H1 (cell line): Measurements from ENCODE around the gene TRMT10C.

Source experiments
- BRCA1 ChIP-seq: IDR thresholded peaks from 2 replicates; pipeline ENCODE4 v1.6.1; 2012; ENCODE audit warnings: low read depth, low read length, improper control_type of control experiment
- CHD2 ChIP-seq: IDR thresholded peaks from 2 replicates; pipeline ENCODE4 v1.6.1; 2012; ENCODE audit warnings: low read length, improper control_type of control experiment
- CTCF ChIP-seq, 3 experiments: IDR thresholded peaks; 1 replicate in 2 of 3; 2 replicates in 1 of 3; pipeline versions ENCODE4 v1.5.1 to v1.6.1; 2011; ENCODE audit warnings: low read length in 3 of 3, mild to moderate bottlenecking in 3 of 3, inconsistent platforms in 2 of 3, low read depth in 1 of 3, moderate library complexity in 1 of 3; ENCODE audit not compliant: insufficient read depth in 1 of 3; ENCODE audit errors: control extremely low read depth in 1 of 3
- KDM1A ChIP-seq: fragments of 200-600, 300-600 bp; sonication (generic); IDR thresholded peaks from 2 replicates; pipeline ENCODE4 v1.7.1; 2016; ENCODE audit warnings: mild to moderate bottlenecking, low read length, borderline replicate concordance
- POLR2A ChIP-seq, 2 experiments: IDR thresholded peaks; 1 replicate in 1 of 2; 2 replicates in 1 of 2; pipeline ENCODE4 v1.6.1; 2011; ENCODE audit warnings: low read depth in 2 of 2, low read length in 2 of 2, mild to moderate bottlenecking in 2 of 2; ENCODE audit errors: control extremely low read depth in 1 of 2
- SP2 ChIP-seq: IDR thresholded peaks from 2 replicates; pipeline ENCODE4 v1.6.1; 2012; ENCODE audit warnings: mild to moderate bottlenecking, low read length, inconsistent platforms
- SUZ12 ChIP-seq: fragments of 200-600 bp; sonication (generic); IDR thresholded peaks from 2 replicates; pipeline ENCODE4 v1.6.1; 2012; ENCODE audit warnings: mild to moderate bottlenecking, inconsistent platforms, low read length, moderate library complexity, mixed read lengths
- YY1 ChIP-seq: IDR thresholded peaks from 2 replicates; pipeline ENCODE4 v1.6.1; 2011; ENCODE audit warnings: low read depth, mild to moderate bottlenecking, low read length

DNA sequence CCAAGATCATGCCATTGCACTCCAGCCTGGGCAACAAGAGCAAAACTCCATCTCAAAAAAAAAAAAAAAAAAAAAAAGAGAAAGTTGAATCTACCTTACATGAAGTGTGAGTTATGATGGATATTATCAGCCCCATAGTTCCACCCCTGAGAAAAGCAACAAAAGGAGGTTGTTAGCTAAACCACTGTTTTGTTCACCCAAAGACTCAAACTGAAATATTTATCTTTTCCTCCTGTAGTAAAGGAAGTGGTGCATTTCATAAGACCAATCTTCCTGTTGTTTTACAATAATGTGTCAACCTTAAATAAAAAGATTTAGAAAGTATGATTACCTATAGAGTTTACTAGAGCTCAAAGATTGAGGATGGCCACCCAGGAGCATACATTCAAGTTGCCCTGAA, 18.7 kb upstream of the TRMT10C start:
- TF ChIP-seq BRCA1, result no peak
- no peak for TF ChIP-seq SUZ12
- no peak for TF ChIP-seq SP2
- no peak for TF ChIP-seq CTCF (IDR thresholded peaks at IDR 0.05; ENCODE audit: control extremely low read depth in 1 of 3, insufficient read depth in 1 of 3, low read depth in 1 of 3, low read length in 3 of 3)
- TF ChIP-seq CHD2, result no peak
- no peak for TF ChIP-seq KDM1A
- no peak for TF ChIP-seq POLR2A (IDR thresholded peaks at IDR 0.05; ENCODE audit: control extremely low read depth in 1 of 2, low read depth in 2 of 2, low read length in 2 of 2)
- no peak for TF ChIP-seq YY1
